ENCODE measurements around the gene TCF7L2. TPM values are rescaled to one million over a fixed set of nuclear protein-coding genes. Genes with fewer than 3 reads are reported as not detected.
"Not testable (repeated sequence)": the region's sequence is repeated elsewhere in the genome, so short reads cannot be mapped to it uniquely, and the experiment has no call there.

TCF7L2 gene
- total RNA-seq, 1 donor from 2014 or later = 76.4 TPM

DNA sequence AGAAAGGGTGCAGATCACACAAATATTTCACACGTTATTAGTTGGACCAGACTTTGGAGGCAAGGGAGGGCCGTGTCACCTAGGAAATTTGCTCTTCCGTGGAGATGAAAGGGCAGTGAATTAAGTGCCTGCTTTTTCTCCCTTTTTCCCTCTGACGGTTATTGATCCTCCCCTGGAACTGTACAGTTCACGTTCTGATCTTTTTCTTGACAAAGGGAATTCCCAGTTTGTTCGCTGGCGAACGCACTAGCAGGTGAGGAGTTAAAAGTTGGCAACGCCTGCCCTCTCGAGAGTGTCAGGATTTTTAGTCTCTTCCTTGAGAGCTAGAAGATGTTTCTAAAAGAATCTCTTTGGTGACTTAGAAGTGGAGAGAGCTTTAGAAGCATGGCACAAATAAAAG, 111.5 kb downstream of the TCF7L2 start:
- DNase-seq (ENCODE audit: low spot score in 2 of 2, unreplicated experiment in 2 of 2) = no peak
- peaks cover 42% of the 10 kb centered on the region for H3K4me1 Mint-ChIP-seq
- no peaks in the 10 kb centered on the region for H3K9me3 Mint-ChIP-seq
- peak overlapping the region; percentile 20 for H3K27ac Mint-ChIP-seq
- no peak overlapping the region for H3K4me3 Mint-ChIP-seq
- no peaks in the 10 kb centered on the region for H3K27me3 Mint-ChIP-seq (ENCODE audit: low read depth)
- TF ChIP-seq CTCF (IDR thresholded peaks at IDR 0.05; ENCODE audit: unreplicated experiment) = no peak
- no peaks in the 10 kb centered on the region for H3K36me3 Mint-ChIP-seq

DNA sequence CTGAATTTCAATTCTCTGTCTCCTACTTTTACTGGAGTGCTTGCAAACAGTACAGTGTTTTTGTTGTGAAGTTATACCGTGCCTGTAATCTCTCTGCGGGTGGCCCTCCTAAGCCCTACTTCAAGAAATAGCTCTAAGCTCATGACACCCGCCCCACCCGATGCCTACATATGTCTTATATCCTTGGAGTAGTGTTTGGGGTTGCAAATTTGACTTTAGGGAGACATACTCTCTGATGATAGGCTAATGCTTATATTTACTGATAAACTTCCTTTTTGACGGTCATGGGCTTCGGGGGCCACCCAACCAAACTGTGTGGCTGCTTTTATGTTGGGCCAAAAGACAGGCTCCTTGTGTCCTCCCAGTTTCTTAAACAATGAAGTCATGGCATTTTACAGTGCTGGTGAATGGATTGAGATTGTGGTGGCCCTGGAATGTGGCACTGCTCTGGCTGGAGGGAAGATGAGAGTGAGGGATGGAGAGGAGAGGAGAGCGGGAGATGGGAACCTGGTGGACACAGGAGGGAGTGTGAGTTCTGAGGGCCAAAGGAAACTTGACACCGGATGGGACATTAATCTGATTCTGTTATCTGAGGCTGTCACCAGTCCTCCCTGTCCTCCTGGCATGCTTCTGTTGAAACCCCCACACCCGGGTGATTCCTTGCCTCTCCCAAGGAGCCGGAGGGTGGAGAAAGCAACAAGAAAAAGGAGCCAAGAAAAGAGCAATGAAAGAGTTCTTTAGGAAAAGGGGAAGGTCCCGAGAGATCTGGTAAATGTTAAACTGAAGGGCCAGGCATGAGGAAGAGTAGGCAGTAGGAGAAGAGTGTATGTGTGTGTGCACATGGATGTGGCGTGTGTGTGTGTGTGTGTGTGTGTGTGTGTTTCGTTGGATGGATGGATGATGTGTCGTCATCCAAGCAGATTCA, 113.3 kb downstream of the TCF7L2 start:
- no peak overlapping the region for H3K4me3 Mint-ChIP-seq

DNA sequence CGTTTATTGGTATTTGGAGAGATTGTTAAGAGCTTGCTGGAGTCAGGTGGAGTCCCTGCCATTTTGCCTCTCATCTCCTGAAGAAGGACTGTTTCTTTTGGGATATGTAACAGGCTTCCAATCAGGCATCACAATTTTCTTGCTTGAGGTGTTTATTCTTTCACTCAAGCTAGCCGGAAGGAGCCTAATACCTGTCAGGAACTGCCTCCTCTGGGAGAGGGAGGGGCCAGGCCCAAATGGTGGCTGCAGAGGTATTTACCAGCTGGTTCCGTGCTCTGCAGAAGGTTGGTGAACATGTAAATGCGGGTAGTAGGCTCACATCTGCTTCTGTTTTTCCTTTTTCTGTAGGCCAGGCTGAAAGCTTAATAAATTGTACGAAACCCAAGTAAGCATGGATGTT, 114.0 kb downstream of the TCF7L2 start:
- Mint-ChIP-seq H3K27me3 (ENCODE audit: low read depth) (no peaks in the 10 kb centered on the region), H3K4me3 (no peak overlapping the region)
- no peak for TF ChIP-seq CTCF (IDR thresholded peaks at IDR 0.05; ENCODE audit: unreplicated experiment)

More for the DNA sequence above, 113.3 kb downstream of the TCF7L2 start:
- Mint-ChIP-seq H3K4me1 (peaks cover 56% of the 10 kb centered on the region), H3K9me3 (no peaks in the 10 kb centered on the region), H3K36me3 (peaks cover 2% of the 10 kb centered on the region), H3K27me3 (ENCODE audit: low read depth) (no peaks in the 10 kb centered on the region), H3K27ac (peak overlapping the region; percentile 49)
- TF ChIP-seq CTCF (IDR thresholded peaks at IDR 0.05; ENCODE audit: unreplicated experiment) = peak; percentile 36
- DNase-seq (ENCODE audit: low spot score in 2 of 2, unreplicated experiment in 2 of 2) = no peak

DNA sequence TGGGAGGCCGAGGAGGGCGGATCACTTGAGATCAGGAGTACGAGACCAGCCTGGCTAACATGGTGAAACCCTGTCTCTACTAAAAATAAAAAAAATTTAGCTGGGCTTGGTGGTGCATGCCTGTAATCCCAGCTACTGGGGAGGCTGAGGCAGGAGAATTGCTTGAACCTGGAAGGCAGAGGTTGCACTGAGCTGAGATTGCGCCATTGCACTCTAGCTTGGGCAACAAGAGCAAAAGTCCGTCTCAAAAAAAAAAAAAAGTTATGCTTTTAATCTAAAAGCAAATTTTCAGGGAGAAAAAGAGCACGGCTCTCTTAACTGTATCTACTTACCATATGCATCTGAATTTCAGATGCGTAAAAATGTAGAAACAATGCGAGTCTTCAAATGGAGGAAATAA, 116.1 kb downstream of the TCF7L2 start:
- H3K27ac Mint-ChIP-seq; H3K27me3 Mint-ChIP-seq (ENCODE audit: low read depth); H3K4me3 Mint-ChIP-seq; H3K9me3 Mint-ChIP-seq; DNase-seq (ENCODE audit: low spot score in 2 of 2, unreplicated experiment in 2 of 2): not testable (repeated sequence)
- Mint-ChIP-seq H3K36me3 (peaks cover 10% of the 10 kb centered on the region), H3K4me1 (peaks cover 60% of the 10 kb centered on the region)

More for the DNA sequence above, 114.0 kb downstream of the TCF7L2 start:
- H3K27ac Mint-ChIP-seq = peak overlapping the region; percentile 49
- peaks cover 2% of the 10 kb centered on the region for H3K36me3 Mint-ChIP-seq
- no peaks in the 10 kb centered on the region for H3K9me3 Mint-ChIP-seq
- no peak for DNase-seq (ENCODE audit: low spot score in 2 of 2, unreplicated experiment in 2 of 2)
- H3K4me1 Mint-ChIP-seq = peaks cover 56% of the 10 kb centered on the region

DNA sequence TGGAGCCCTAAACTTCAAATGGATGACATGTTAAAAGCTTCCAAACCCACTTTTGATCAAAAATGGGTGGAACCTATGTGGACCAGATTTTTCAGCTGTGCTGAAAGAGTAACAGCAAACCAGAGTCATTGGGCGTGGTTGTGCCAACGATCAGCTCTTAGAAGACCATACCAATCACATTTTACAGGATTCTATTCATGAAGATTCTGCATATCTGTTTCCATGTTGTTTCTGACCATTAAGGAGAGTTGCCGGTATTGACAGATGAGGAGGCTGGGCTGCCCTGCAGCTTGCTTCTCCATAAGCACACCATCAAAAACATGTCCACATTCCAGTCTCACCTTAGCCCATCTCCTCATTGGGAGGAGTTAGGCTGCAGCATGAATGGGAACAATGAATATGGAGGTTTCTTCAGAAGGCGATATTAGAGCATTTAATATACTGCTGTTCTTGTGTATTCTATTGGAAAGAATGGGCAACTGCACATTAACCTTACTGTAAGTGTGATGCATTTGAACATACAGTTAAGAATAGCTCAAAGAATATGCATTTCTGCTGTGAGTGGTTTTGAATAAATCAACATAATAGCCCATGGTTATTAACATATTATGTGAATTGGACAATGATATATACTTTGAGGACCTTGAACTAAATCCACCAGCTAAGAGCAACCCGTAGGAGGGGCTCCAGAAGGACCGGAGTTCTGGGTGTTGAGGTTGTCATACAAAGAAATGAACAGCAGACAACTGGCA, 116.7 kb downstream of the TCF7L2 start:
- Mint-ChIP-seq H3K36me3 (peaks cover 13% of the 10 kb centered on the region), H3K9me3 (no peaks in the 10 kb centered on the region), H3K27me3 (ENCODE audit: low read depth) (no peaks in the 10 kb centered on the region), H3K4me1 (peaks cover 58% of the 10 kb centered on the region), H3K4me3 (no peak overlapping the region), H3K27ac (peak overlapping the region; percentile 62)
- TF ChIP-seq CTCF (IDR thresholded peaks at IDR 0.05; ENCODE audit: unreplicated experiment) = no peak
- no peak for DNase-seq (ENCODE audit: low spot score in 2 of 2, unreplicated experiment in 2 of 2)

GRCh38 chr10:113067501-113067900, 117.5 kb downstream of the TCF7L2 start:
- no peak overlapping the region for H3K4me3 Mint-ChIP-seq
- TF ChIP-seq CTCF (IDR thresholded peaks at IDR 0.05; ENCODE audit: unreplicated experiment) = no peak
- H3K27me3 Mint-ChIP-seq (ENCODE audit: low read depth) = no peaks in the 10 kb centered on the region
- H3K27ac Mint-ChIP-seq = peak overlapping the region; percentile 73
- H3K9me3 Mint-ChIP-seq = no peaks in the 10 kb centered on the region
- H3K4me1 Mint-ChIP-seq = peaks cover 52% of the 10 kb centered on the region
- no peak for DNase-seq (ENCODE audit: low spot score in 2 of 2, unreplicated experiment in 2 of 2)
- peaks cover 14% of the 10 kb centered on the region for H3K36me3 Mint-ChIP-seq

All from mesothelial cell of epicardium (in vitro differentiated cells).